ENCODE measurements around the gene C8G.

GRCh38 chr9:136913701-136914438 lies 31.2 kb upstream of the C8G start:
- TF ChIP-seq E2F5 (CRISPR knock-in tag; IDR thresholded peaks at IDR 0.05) (no peak), CTCF (IDR thresholded peaks at IDR 0.05) (no peak), MYBL2 (CRISPR knock-in tag; IDR thresholded peaks at IDR 0.05) (no peak), ETV6 (CRISPR knock-in tag; IDR thresholded peaks at IDR 0.05) (no peak), JAZF1 (CRISPR knock-in tag; IDR thresholded peaks at IDR 0.05) (no peak), USF2 (CRISPR knock-in tag; IDR thresholded peaks at IDR 0.05) (no peak), TP53 (CRISPR knock-in tag; IDR thresholded peaks at IDR 0.05) (no peak), TEAD4 (CRISPR knock-in tag; IDR thresholded peaks at IDR 0.05) (no peak)

All from WTC11 (cell line).